GM19351 (cell line): ENCODE measurements around the gene TPGS2.

Experiments used
- ATAC-seq: cut with Tn5 transposase; IDR thresholded peaks from one replicate; pipeline ENCODE4 v1.9.1; 2021; ENCODE audit warnings: mild to moderate bottlenecking, moderate library complexity; ENCODE audit not compliant: unreplicated experiment

TPGS2 gene

GRCh38 chr18:36744261-36744876 lies 84.4 kb downstream of the TPGS2 start:
- ATAC-seq = no peak
